Caco-2 (cell line): Measurements from ENCODE around the gene LMO7. TPM values are rescaled to one million over a fixed set of nuclear protein-coding genes. Genes with fewer than 3 reads are reported as not detected.

Source experiments
- BruUV-seq: library from RNA; stranded (reverse); fragments of 400-500 nt; replicated peaks from 2 replicates; lab custom pipeline; 2021; lab: Mats Ljungman, UMichigan
- CTCF ChIA-PET: fragments of 300-600 bp; sonication (Branson Sonifier 250); formaldehyde crosslinking; loops from one replicate; lab custom pipeline; 2022; ENCODE audit warnings: antibody characterized with exemption; lab: Charles Lee
- POLR2A ChIA-PET: fragments of 300-600 bp; sonication (Branson Sonifier 250); formaldehyde crosslinking; loops from one replicate; lab custom pipeline; 2022; ENCODE audit warnings: antibody characterized with exemption; lab: Charles Lee
- DNase-seq, 2 experiments: peaks; one replicate each; pipeline versions ENCODE4 v3.0.0 to v3.0.0-alpha.2; 2020 to 2022
- H3K27me3 ChIP-seq: replicated peaks from 2 replicates; pipeline ENCODE4 v1.6.0; 2011; ENCODE audit warnings: low read length; ENCODE audit not compliant: control insufficient read depth, insufficient read depth
- H3K36me3 ChIP-seq: 2 replicates; pipeline ENCODE4 v1.5.1; 2011; ENCODE audit warnings: low read length; ENCODE audit not compliant: control insufficient read depth, insufficient read depth
- H3K4me1 ChIP-seq: fragments of 250-450 bp; sonication (Bioruptor Pico); 2 replicates; pipeline ENCODE4 v1.5.1; 2020; ENCODE audit warnings: mild to moderate bottlenecking
- H3K4me3 ChIP-seq: 2 replicates; pipeline ENCODE4 v1.5.1; 2011; ENCODE audit warnings: low read depth, mild to moderate bottlenecking, control low read depth, low read length
- H3K9me3 ChIP-seq: fragments of 250-450 bp; sonication (Bioruptor Pico); 2 replicates; pipeline ENCODE4 v1.5.1; 2020; ENCODE audit warnings: mild to moderate bottlenecking, moderate library complexity
- H3K27ac Mint-ChIP-seq: one replicate; pipeline ENCODE4 v1.8.0; 2022; ENCODE audit warnings: mixed read lengths; ENCODE audit not compliant: unreplicated experiment
- H3K27me3 Mint-ChIP-seq: one replicate; pipeline ENCODE4 v1.8.0; 2022; ENCODE audit warnings: mixed read lengths; ENCODE audit not compliant: insufficient read depth, unreplicated experiment
- H3K36me3 Mint-ChIP-seq: one replicate; pipeline ENCODE4 v1.8.0; 2022; ENCODE audit warnings: mild to moderate bottlenecking, mixed read lengths; ENCODE audit not compliant: insufficient read depth, unreplicated experiment
- H3K4me1 Mint-ChIP-seq: one replicate; pipeline ENCODE4 v1.8.0; 2022; ENCODE audit warnings: low read depth, mixed read lengths; ENCODE audit not compliant: unreplicated experiment
- H3K4me3 Mint-ChIP-seq: one replicate; pipeline ENCODE4 v1.8.0; 2022; ENCODE audit warnings: mild to moderate bottlenecking, moderate library complexity, mixed read lengths; ENCODE audit not compliant: unreplicated experiment
- H3K9me3 Mint-ChIP-seq: one replicate; pipeline ENCODE4 v1.8.0; 2022; ENCODE audit warnings: mixed read lengths; ENCODE audit not compliant: unreplicated experiment
- CTCF ChIP-seq, 2 experiments: fragments of 200-600 bp in 1 of 2; IDR thresholded peaks; 1 replicate in 1 of 2; 2 replicates in 1 of 2; pipeline versions ENCODE4 v1.5.1 to v1.8.0; 2011 to 2022; ENCODE audit warnings: antibody characterized with exemption in 1 of 2, control low read depth in 1 of 2, inconsistent platforms in 1 of 2, low read depth in 1 of 2, low read length in 1 of 2, mild to moderate bottlenecking in 1 of 2, moderate library complexity in 1 of 2; ENCODE audit not compliant: insufficient read depth in 1 of 2, severe bottlenecking in 1 of 2, unreplicated experiment in 1 of 2
- intact Hi-C: fragments of 100-400 bp; cut with micrococcal nuclease; formaldehyde crosslinking; loops from one replicate; pipeline ENCODE4 v1.10.0; 2022; ENCODE audit not compliant: unreplicated experiment
- total RNA-seq: library from RNA; stranded (reverse); gene quantifications from 2 replicates; pipeline ENCODE4 v1.2.3, GENCODE V29; 2022

LMO7 gene
- total RNA-seq, 1 experiment from 2014 or later, result 209 TPM

- Histone ChIP-seq H3K9me3 (peaks cover 6% of the 10 kb centered on the region), H3K4me1 (peaks cover 32% of the 10 kb centered on the region), H3K36me3 (peaks cover 5% of the 10 kb centered on the region; the same call in 1 of the 2 replicates), H3K4me3 (no peak overlapping the region), H3K27me3 (no peaks in the 10 kb centered on the region)
- Mint-ChIP-seq H3K9me3 (peaks cover 27% of the 10 kb centered on the region), H3K27me3 (no peaks in the 10 kb centered on the region), H3K4me3 (no peak overlapping the region), H3K4me1 (peaks cover 20% of the 10 kb centered on the region), H3K27ac (no peak overlapping the region), H3K36me3 (peaks cover 54% of the 10 kb centered on the region)
- ChIA-PET POLR2A (no interaction called here), CTCF (no interaction called here)
- DNase-seq, result no peak
- intact Hi-C loops, result no loop called here
- no TSS peak for BruUV-seq
- TF ChIP-seq CTCF (IDR thresholded peaks at IDR 0.05; ENCODE audit: insufficient read depth in 1 of 2, low read depth in 1 of 2, low read length in 1 of 2, severe bottlenecking in 1 of 2, unreplicated experiment in 1 of 2), result no peak
Measured at GRCh38 chr13:75782985-75783384, 146.9 kb downstream of the LMO7 start.

- peaks cover 40% of the 10 kb centered on the region for H3K4me1 ChIP-seq
- DNase-seq, result no peak
- Mint-ChIP-seq H3K9me3 (peaks cover 23% of the 10 kb centered on the region), H3K4me3 (no peak overlapping the region), H3K36me3 (peaks cover 44% of the 10 kb centered on the region), H3K27ac (no peak overlapping the region), H3K4me1 (peaks cover 20% of the 10 kb centered on the region), H3K27me3 (no peaks in the 10 kb centered on the region)
- no peak for TF ChIP-seq CTCF (IDR thresholded peaks at IDR 0.05; ENCODE audit: insufficient read depth in 1 of 2, low read depth in 1 of 2, low read length in 1 of 2, severe bottlenecking in 1 of 2, unreplicated experiment in 1 of 2)
- H3K9me3 ChIP-seq, result peaks cover 6% of the 10 kb centered on the region
- CTCF ChIA-PET, result no interaction called here
- no TSS peak for BruUV-seq
- H3K4me3 ChIP-seq, result no peak overlapping the region
- peaks cover 2% of the 10 kb centered on the region; the same call in 1 of the 2 replicates for H3K36me3 ChIP-seq
- intact Hi-C loops, result no loop called here
- POLR2A ChIA-PET, result no interaction called here
- no peaks in the 10 kb centered on the region for H3K27me3 ChIP-seq
Measured at GRCh38 chr13:75784003-75784402, 147.9 kb downstream of the LMO7 start.

- ChIA-PET CTCF (no interaction called here), POLR2A (no interaction called here)
- peaks cover 48% of the 10 kb centered on the region for H3K4me1 ChIP-seq
- peaks cover 2% of the 10 kb centered on the region; the same call in 1 of the 2 replicates for H3K36me3 ChIP-seq
- no peak overlapping the region for H3K4me3 ChIP-seq
- intact Hi-C loops, result no loop called here
- Mint-ChIP-seq H3K9me3 (peaks cover 12% of the 10 kb centered on the region), H3K4me1 (peaks cover 20% of the 10 kb centered on the region), H3K27ac (no peak overlapping the region), H3K36me3 (peaks cover 33% of the 10 kb centered on the region), H3K27me3 (no peaks in the 10 kb centered on the region), H3K4me3 (no peak overlapping the region)
- no peaks in the 10 kb centered on the region for H3K27me3 ChIP-seq
- peaks cover 6% of the 10 kb centered on the region; the same call in 1 of the 2 replicates for H3K9me3 ChIP-seq
- no TSS peak for BruUV-seq
- DNase-seq, result no peak
- TF ChIP-seq CTCF (IDR thresholded peaks at IDR 0.05; ENCODE audit: insufficient read depth in 1 of 2, low read depth in 1 of 2, low read length in 1 of 2, severe bottlenecking in 1 of 2, unreplicated experiment in 1 of 2), result no peak
Measured at GRCh38 chr13:75785130-75785529, 149.0 kb downstream of the LMO7 start.
